GOT3 (cell line): ENCODE measurements around the gene ARSJ.
"Not testable (repeated sequence)": the region's sequence is repeated elsewhere in the genome, so short reads cannot be mapped to it uniquely, and the experiment has no call there.

Experiments used
- DNase-seq: peaks from one replicate; lab custom pipeline; 2025; ENCODE audit warnings: mixed read lengths; lab: John Stamatoyannopoulos, UW

Gene ARSJ

DNA sequence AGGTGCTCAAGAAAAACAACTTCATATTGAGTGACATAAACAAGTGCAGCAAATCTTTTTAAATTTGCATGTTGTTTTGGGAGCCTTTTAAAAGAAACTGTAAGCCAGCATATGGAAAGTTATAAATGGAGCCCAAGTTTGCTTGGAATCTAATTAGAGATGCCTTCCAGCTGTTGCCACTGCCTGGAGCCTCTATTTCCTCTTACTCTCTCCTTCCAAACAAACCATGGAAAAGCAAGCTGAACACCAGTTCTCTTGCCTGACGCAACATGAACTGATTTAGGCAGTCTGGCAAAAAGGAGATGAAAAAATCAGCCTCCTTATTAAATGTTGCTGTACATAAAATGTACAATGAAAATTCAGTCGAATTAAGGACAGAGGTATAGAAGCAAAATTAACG lies 21.5 kb downstream of the ARSJ start:
- DNase-seq, result no peak

- no peak for DNase-seq
Measured at GRCh38 chr4:113955948-113956347, 23.5 kb downstream of the ARSJ start.

GRCh38 chr4:113955411-113955810 lies 24.0 kb downstream of the ARSJ start:
- DNase-seq, result no peak

DNA sequence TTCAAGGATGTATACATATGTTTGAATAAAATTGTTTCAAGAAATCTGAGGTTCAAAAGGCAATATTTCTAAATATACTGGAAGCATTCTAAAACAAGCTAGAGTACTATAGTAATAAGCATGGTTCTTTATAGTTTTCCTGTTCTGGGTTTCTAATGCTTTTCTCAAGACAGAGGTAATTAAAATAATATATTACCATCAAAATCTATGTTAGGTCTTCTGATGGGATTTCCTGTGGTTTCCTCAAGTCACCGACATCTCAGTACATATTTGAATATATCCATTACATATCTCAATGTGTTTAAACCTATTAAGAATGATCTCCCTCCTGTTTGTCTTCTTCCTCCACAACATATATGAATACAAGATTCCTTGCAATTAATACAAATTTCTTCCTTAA lies 25.6 kb downstream of the ARSJ start:
- no peak for DNase-seq

GRCh38 chr4:113952452-113953029 lies 26.9 kb downstream of the ARSJ start:
- DNase-seq, result no peak

GRCh38 chr4:113951263-113951662 lies 28.2 kb downstream of the ARSJ start:
- no peak for DNase-seq

DNA sequence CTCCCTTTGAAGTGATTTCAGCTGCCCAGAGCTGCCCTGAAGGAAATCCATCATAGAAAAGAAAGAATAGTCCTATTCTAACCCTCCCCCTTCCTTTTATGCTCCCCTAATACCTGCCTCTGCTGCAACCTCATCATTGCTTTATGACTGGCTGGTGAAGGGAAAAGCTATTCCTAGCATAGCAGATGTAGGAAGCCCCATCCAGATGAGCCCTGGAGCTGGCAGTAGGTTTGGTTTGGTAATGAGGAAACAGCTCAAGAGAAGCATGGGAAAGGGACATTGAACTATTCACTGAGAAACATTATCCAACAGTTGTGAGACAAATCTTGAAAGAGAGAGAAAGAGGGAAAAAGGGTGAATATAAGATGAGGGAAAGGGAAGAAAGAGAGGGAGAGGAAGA lies 29.2 kb downstream of the ARSJ start:
- DNase-seq, result no peak

GRCh38 chr4:113947484-113947883 lies 32.0 kb downstream of the ARSJ start:
- no peak for DNase-seq

GRCh38 chr4:113945906-113946305 lies 33.5 kb downstream of the ARSJ start:
- DNase-seq, result no peak

DNA sequence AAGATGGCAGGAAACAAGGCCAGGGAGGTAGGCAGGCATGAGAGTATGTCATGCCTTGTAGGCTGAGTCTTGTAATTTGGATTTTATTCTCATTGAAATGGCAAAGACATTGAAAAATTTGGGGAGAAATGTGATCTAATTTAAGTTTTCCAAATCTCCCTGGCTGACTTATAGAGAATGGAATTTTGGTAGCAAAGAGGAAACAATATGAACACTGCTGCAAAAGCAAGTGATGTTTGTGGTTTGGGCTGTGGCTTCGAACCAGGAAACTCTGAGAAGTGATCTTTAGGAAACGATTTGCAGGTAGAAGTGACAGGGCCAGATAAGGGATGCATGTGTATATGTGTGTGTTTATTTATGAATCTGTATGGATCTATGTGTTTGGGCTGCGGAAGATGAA lies 35.6 kb downstream of the ARSJ start:
- no peak for DNase-seq

- no peak for DNase-seq
Measured at GRCh38 chr4:113943085-113943484, 36.4 kb downstream of the ARSJ start.

DNA sequence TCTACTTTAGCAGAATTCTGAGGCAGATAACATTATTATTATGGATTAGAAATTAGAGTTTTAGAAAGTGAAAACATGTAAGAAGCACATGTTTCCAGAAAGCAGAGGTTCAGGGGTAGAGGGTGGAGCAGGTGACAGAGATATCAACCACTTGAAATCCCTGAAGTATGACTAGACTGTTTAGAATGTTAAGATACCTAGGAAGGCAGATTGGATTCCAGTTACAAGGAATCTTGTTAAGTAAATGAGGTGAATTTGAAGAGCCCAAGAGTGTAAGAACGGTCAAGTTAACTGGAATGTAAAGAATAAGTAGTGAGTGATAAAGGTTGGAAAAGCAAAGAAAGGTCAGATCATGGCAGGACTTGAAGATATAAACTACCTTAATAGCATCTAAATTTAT lies 37.6 kb downstream of the ARSJ start:
- DNase-seq, result no peak

DNA sequence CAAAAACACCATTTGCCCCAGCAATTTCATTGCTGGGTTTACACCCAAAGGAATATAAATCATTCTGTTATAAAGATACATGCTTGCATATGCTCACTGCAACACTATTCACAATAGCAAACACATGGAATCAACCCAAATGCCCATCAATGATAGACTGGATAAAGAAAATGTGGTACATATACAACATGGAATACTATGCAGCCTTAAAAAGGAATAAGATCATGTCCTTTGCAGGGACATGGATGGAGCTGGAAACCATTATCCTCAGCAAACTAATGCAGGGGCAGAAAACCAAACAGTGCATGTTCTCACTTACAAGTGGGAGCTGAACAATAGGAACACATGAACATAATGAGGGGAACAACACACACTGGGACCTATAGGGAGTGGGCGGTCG lies 39.3 kb downstream of the ARSJ start:
- not testable (repeated sequence) for DNase-seq

DNA sequence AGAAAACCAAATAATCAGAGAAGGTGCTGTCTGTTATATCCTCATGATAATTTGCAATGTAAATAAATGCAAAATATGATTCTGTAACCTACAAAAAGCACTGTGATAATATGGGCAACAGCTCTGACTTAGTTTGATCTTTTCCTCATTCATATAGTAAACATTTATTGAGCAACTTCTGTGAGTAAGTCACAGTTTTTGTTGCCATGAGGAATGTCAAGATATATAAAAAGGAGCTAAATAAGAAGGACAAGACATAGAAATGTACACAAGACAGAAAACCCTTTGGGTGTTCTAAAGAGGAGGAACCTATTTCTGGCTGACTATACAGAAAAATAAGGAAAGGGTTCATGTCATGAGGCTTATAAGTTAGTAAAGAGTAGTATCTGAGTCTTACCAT lies 44.3 kb downstream of the ARSJ start:
- DNase-seq, result no peak

DNA sequence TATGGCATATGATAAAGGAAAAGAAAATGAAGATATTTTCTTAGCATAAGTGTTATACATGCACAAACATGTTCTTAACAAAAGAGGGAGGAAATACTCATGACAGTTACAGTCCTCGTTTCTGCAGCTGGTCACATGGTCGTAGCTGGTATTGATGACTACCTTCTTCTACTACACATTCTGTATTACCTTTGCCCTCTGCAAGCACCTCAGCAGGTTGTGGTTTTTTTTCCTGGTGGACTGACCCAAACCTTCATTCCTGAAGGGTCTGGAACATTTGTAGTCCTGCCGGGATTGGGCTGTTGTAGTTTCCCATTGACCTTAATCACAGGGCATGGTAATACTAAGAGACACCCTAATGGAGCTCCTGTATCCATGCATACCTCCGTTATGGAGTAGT lies 54.7 kb downstream of the ARSJ start:
- not testable (repeated sequence) for DNase-seq

GRCh38 chr4:113921089-113921794 lies 58.2 kb downstream of the ARSJ start:
- no peak for DNase-seq

DNA sequence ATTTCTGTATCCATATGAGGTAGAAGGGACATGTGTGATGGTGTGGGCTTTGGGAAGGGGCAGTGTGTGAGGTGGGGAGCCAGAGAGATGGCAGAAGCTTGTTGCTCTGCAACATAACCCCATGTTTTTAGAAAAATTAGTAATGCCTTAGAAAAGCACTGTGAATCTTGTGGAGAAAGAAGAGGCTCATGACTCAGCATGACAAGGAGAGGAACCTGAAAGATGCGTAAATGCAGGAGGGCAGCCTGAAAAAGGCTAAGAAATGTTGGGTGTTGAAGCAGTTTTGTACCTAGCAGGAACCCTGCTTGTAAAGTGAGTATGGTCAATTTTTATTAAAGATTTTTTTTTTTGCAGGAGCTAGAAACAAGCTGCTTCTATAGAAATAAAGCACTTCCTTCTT lies 59.8 kb downstream of the ARSJ start:
- no peak for DNase-seq

DNA sequence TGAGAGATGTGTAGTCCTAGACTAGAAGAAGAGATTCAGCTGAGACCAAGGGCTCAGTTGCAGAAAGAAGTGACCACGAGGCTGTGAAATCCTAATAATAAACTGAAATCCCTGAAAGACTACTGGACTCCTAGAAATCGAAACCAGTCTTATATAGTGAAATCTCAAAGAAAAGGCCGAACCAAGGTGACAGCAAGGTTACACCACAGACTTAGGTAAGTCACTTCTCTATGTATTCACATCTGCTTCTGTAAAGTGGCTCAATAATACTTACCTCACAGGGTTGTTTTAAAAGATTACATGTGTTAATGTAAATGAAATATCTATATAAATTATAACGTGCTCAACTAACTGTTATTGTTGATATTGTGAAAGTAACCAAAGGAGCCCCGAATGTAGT lies 60.3 kb downstream of the ARSJ start:
- DNase-seq, result no peak

GRCh38 chr4:113908829-113909228 lies 70.6 kb downstream of the ARSJ start:
- DNase-seq, result no peak

DNA sequence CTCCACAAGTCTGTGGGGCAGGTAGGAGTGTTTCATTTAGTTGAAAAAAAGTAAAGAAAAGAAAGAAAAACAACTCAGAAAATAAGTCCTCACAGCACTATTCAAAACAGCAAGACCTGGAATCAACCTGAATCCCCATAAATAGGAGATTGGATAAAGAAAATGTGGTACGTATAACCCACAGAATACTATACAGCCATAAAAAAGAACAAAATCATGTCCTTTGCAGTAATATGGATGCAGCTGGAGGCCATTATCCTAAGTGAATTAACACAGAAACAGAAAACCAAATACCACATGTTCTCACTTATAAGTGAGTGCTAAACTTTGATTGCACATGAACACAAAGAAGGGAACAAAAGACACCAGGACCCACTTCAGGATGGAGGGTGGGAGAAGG lies 71.9 kb downstream of the ARSJ start:
- no peak for DNase-seq

GRCh38 chr4:113905301-113905700 lies 74.1 kb downstream of the ARSJ start:
- no peak for DNase-seq

GRCh38 chr4:113904877-113905276 lies 74.6 kb downstream of the ARSJ start:
- DNase-seq, result no peak

GRCh38 chr4:113901994-113902787 lies 77.3 kb downstream of the ARSJ start:
- DNase-seq, result no peak
